Gastroesophageal sphincter (tissue), 3 donors: ENCODE data around the gene ITGB5.

Source experiments
- POLR2AphosphoS5 ChIP-seq: sonication (generic); formaldehyde crosslinking; IDR thresholded peaks from one replicate; pipeline ENCODE4 v1.6.1; 2017; ENCODE audit warnings: antibody characterized with exemption
- TF ChIP-seq, protein P1 (sequence below), 4 experiments: fragments of 200-600 bp in 2 of 4; fragments of 450-650 bp in 2 of 4; sonication (generic) in 1 of 4; IDR thresholded peaks; one replicate each; pipeline ENCODE4 v1.5.1; 2017 to 2019; ENCODE audit warnings: antibody characterized with exemption in 4 of 4, mild to moderate bottlenecking in 2 of 4, moderate library complexity in 2 of 4

DNA sequence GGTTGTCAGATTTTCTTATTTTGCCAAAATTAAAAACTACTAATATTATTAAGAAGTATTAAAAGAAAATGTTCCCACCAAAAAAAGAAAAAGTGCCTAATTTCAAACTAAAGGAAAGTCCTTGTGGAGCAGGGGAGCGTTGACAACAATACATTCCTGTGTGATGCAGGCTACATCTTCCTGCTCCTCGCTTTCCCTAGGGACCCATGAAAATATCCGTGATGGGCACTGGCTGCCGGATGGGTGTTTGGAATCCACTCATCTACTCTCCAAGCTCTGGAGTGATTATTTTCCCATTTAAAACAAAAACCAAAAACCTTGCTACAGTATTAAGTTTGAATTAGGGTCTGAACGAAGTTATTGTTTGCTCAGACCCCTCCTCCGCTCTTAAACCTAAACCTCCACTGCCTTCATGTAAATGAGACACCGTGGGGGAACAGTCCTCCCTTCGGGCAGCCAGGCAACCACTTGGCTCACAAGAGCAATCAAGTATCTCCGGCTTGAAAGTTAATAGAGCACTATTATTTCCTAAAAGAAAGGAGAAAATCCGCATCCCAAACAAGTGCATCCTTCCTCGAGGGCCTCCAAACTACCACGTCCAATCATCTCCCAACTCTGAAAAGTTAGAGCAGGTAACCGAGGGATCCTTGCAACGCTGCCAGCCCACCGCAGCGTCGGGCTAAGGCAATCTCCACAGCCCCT lies 1.5 kb downstream of the ITGB5 start:
- TF ChIP-seq, protein P1, sequence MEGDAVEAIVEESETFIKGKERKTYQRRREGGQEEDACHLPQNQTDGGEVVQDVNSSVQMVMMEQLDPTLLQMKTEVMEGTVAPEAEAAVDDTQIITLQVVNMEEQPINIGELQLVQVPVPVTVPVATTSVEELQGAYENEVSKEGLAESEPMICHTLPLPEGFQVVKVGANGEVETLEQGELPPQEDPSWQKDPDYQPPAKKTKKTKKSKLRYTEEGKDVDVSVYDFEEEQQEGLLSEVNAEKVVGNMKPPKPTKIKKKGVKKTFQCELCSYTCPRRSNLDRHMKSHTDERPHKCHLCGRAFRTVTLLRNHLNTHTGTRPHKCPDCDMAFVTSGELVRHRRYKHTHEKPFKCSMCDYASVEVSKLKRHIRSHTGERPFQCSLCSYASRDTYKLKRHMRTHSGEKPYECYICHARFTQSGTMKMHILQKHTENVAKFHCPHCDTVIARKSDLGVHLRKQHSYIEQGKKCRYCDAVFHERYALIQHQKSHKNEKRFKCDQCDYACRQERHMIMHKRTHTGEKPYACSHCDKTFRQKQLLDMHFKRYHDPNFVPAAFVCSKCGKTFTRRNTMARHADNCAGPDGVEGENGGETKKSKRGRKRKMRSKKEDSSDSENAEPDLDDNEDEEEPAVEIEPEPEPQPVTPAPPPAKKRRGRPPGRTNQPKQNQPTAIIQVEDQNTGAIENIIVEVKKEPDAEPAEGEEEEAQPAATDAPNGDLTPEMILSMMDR (IDR thresholded peaks at IDR 0.05): no peak
- TF ChIP-seq POLR2AphosphoS5: no peak
